ENCODE results near the gene AHCY.

The AHCY gene

GRCh38 chr20:34285450-34285849 lies 17.7 kb downstream of the AHCY start:
- no peak overlapping the region for H3K4me3 ChIP-seq (ENCODE audit: low read depth, low read length)
- TF ChIP-seq CTCF (IDR thresholded peaks at IDR 0.05; ENCODE audit: borderline replicate concordance, insufficient read depth, low read depth, low read length), result no peak

- TF ChIP-seq CTCF (IDR thresholded peaks at IDR 0.05; ENCODE audit: borderline replicate concordance, insufficient read depth, low read depth, low read length), result no peak
- no peak overlapping the region for H3K4me3 ChIP-seq (ENCODE audit: low read depth, low read length)
These were observed 19.3 kb downstream of the AHCY start for GRCh38 chr20:34283844-34284243.

- no peak for TF ChIP-seq CTCF (IDR thresholded peaks at IDR 0.05; ENCODE audit: borderline replicate concordance, insufficient read depth, low read depth, low read length)
- no peak overlapping the region for H3K4me3 ChIP-seq (ENCODE audit: low read depth, low read length)
These were observed 21.1 kb downstream of the AHCY start for GRCh38 chr20:34282041-34282440.

GRCh38 chr20:34281177-34281576 lies 22.0 kb downstream of the AHCY start:
- no peak overlapping the region for H3K4me3 ChIP-seq (ENCODE audit: low read depth, low read length)
- no peak for TF ChIP-seq CTCF (IDR thresholded peaks at IDR 0.05; ENCODE audit: borderline replicate concordance, insufficient read depth, low read depth, low read length)

- TF ChIP-seq CTCF (IDR thresholded peaks at IDR 0.05; ENCODE audit: borderline replicate concordance, insufficient read depth, low read depth, low read length), result no peak
- H3K4me3 ChIP-seq (ENCODE audit: low read depth, low read length), result no peak overlapping the region
These were observed 28.5 kb downstream of the AHCY start for GRCh38 chr20:34274694-34275093.

GRCh38 chr20:34271956-34272355 lies 31.2 kb downstream of the AHCY start:
- H3K4me3 ChIP-seq (ENCODE audit: low read depth, low read length), result no peak overlapping the region
- TF ChIP-seq CTCF (IDR thresholded peaks at IDR 0.05; ENCODE audit: borderline replicate concordance, insufficient read depth, low read depth, low read length), result no peak

- H3K4me3 ChIP-seq (ENCODE audit: low read depth, low read length), result no peak overlapping the region
- no peak for TF ChIP-seq CTCF (IDR thresholded peaks at IDR 0.05; ENCODE audit: borderline replicate concordance, insufficient read depth, low read depth, low read length)
These were observed 33.0 kb downstream of the AHCY start for GRCh38 chr20:34269996-34270627.

All from GM12875 (cell line).